Hematopoietic multipotent progenitor cell treated with erythropoietin and hydrocortisone succinate and interleukin-3 and kit ligand, for 17 days (in vitro differentiated cells): ENCODE measurements around the gene KIAA1958.
"Not testable (repeated sequence)": the region's sequence is repeated elsewhere in the genome, so short reads cannot be mapped to it uniquely, and the experiment has no call there.

Experiments used
- DNase-seq: peaks from one replicate; pipeline ENCODE4 v3.0.0-alpha.2; 2015; ENCODE audit warnings: low spot score

KIAA1958 gene

GRCh38 chr9:112489039-112489546 is 2.5 kb downstream of the KIAA1958 start:
- DNase-seq: no peak

DNA sequence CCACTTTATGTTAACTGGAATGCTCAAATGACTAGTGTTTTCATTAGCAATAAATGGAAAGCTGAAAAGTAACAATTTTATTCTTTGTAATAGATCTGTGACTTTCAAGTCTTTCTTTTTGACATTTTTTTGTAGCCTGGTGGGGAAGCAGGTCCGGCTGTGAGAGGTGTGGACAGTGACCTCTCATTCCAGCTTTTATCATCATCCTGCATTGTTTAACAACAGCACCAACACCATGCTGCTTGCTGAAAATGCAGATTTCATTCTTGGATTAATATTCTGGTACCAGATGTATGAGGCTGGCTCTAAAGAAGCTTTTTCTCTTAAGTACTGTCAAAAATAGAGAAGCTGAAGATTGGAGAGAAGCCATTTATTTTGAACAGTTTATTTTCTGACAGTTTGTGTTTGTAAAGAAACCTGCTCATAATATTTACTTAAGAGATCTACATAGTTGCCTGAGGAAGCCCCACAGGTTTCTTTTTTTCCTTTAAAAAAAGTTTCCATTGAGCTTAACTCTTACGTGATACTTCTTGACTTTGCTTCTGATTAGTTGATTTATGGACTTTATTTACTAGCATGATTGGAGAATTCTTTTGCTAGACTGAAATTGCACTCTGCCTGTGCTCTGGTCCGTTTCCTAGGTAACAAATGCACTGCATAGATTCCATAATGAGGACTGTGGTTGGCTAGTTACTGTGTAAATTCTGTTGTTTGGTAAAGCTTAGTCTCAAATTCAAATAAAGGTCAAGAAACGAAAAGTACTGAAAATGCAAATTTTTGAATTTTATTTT is 3.4 kb downstream of the KIAA1958 start:
- no peak for DNase-seq

GRCh38 chr9:112493393-112494137 is 6.9 kb downstream of the KIAA1958 start:
- no peak for DNase-seq

DNA sequence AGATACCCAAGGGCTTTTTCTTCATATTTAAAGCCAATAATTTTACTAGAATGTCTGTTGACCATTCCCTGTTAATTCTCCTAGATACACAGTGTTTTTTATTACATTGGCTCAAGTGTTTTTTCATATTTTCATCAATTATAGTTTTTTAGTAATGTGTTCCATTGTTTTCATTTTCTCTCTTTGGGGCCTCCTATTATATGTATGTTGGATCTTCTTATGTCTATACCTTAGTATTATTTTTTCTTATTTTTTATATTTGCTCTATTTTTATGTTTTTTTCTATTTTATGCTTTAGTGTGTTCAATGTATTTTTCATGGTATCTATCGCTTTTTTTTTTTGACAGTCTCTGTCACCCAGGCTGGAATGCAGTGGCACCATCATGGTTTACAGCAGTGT is 7.5 kb downstream of the KIAA1958 start:
- DNase-seq: no peak

GRCh38 chr9:112495614-112496013 is 9.0 kb downstream of the KIAA1958 start:
- no peak for DNase-seq

DNA sequence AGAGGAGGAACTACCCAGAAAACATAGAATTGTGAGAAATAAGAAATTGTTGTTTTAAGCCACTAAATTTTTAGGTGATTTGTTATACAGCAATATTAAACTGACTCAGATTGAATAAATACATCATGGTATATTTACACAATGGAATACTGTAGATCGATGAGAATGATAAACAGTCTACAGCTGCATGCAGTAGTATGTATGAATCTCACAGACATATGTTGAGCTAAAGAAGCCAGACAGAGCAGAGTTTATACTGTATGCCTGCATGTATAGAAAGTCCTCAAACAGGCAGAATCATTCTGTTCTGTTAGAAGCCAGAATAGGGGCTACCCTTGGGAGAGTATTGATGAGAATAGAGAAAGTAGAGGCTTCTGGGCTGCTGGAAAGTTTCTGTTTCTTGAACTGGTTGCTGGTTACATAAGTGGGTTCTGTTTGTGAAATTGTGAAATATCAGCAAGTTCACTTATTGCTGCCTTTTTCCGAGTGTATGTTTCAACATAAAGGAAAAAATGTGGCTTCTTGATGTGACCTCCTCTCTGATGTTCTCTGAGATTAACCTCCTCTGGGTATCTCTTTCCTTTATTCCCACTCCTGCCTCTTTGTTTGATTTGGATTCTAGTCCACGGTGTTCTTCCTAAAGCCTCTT is 9.6 kb downstream of the KIAA1958 start:
- DNase-seq: no peak

GRCh38 chr9:112500842-112501241 is 14.2 kb downstream of the KIAA1958 start:
- no peak for DNase-seq

DNA sequence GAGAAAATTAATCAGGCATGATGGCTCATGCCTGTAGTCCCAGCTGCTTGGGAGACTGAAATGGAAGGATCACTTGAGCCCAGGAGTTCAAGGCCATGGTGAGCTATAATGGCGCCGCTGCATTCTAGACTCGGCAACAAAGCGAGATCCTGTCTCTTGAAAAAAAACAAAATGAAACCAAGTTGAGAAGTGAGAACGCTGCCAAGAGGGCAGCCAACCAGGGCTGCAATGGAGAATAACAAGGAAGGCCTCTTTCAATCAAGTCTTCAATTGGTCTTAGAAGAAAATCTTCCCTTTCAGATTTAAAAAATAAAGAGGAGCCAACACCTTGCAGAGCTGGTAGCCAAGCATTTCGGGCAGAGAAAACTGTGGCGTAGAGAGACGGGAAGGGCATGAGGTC is 14.7 kb downstream of the KIAA1958 start:
- no peak for DNase-seq

DNA sequence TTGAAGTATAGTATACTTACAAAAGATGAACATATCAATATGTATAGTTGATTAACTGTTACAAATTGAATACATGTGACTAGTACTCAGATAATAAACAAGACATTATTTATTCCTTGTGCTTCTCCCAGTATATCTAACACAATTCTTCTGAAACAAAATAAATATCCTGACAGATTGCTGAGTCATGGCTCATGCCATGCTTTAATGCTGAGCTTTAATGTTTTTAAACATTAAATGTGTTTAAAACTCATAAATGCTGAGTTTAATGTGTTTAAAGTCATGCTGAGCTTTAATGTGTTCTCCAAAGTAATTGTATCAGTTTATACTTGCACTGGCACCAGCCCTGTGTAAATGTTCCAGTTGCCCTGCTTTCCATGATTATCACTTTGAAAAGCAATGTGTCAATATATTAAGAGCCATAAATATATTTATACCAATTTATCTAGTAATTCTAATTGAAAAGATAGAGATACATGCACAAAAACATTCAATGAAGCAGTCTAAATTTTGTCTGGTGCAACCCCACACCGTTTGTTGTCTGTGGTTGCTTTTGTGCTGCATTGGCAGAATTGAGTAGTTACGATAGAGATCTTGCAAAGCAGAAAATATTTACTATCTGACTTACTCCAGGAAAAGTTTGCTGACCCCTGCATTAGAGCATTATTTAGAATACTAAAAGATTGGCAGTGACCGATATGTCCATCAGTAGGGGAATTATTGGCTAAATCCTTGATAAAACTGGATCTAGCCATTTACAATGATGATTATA is 15.7 kb downstream of the KIAA1958 start:
- DNase-seq: no peak

DNA sequence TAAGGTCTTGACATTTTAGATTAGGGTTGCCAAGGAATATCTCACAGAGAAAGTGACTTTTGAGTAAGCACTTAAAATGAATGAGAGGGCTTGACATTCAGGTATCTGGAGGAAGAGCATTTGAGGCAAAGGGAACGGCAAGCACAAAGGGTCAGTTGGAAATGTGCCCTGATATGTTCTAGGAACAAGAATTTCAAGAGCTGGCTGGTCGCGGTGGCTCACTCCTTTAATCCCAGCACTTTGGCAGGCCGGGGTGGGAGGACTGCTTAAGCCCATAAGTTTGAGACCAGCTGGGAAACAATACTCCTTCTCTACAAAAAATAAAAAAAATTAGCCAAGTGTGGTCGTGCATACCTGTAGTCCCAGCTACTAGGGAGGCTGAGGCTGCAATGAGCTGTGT is 16.5 kb downstream of the KIAA1958 start:
- no peak for DNase-seq

- no peak for DNase-seq
Measured at GRCh38 chr9:112505086-112505485, 18.5 kb downstream of the KIAA1958 start.

DNA sequence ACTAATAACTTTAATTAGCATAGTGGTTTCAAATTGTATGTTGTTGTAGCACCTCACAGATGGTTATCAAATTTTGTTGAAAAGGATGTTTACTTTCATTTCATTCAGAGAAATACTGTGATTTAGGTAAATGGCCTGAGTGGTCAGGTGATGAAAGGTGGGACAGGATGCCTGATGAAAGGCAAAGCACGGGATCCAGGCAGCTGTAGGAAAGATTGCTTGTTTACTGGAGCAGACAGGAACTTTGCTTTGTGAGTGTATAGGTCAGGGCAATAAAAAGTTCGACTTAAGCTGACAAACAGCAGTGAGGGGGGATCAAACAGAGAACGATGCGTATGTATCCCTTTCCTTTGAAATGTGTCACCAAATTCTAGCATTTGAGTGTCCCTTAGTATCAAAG is 19.0 kb downstream of the KIAA1958 start:
- DNase-seq: no peak

GRCh38 chr9:112506571-112506970 is 19.9 kb downstream of the KIAA1958 start:
- no peak for DNase-seq

- DNase-seq: no peak
Measured at GRCh38 chr9:112507001-112507680, 20.5 kb downstream of the KIAA1958 start.

DNA sequence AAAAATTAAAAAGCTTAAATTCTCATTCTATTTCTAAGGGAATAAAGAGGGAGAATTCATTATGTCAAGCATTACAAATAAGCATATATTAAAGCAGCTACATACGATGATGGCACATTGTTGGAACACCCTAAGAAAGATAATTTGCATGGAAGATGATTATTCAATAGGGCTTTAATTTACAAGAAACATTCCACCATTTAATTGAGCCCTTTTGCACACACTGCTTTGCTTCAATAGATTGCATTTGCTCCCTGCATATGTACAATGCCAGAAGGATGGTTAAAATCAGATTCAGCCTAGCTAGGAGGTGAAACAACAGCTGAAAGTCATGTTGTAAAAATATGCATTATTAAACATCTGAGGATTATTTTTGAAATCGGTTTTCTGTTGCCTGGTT is 21.8 kb downstream of the KIAA1958 start:
- DNase-seq: no peak

DNA sequence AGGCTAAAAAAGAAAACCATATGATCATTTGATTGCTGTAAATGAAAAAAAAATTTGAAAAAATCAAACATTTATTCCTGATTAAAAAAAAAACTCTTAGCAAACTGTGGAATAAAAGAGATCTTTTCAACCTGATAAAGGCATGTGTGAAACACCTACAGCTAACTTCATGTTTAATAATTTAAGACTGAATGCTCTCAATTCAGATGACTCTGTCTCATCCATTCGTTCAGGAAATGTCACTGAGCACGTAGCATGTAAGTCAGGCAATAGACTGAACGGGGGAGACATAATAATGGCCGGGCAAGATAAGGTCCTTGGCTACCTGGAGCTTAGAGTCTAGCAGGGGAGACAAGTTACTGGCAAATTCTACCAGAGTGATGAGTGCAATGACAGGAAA is 25.8 kb downstream of the KIAA1958 start:
- not testable (repeated sequence) for DNase-seq

DNA sequence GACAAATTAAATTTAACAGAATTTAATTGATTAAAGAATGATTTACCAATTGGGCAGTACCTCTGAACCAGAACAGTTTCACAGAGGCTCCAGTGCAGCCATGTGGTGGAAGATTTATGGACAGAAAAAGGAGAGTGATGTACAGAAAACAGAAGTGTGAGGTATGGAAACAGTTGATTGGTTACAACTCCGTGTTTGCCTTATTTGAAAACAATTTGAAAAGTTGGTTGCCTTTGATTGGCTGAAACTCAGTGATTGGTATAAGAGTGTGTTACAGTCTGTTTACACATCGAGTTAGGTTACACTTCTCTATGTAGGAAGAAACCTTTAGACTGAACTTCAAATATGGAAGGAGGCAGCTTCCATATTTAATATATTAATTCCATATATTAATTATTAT is 30.1 kb downstream of the KIAA1958 start:
- DNase-seq: no peak

DNA sequence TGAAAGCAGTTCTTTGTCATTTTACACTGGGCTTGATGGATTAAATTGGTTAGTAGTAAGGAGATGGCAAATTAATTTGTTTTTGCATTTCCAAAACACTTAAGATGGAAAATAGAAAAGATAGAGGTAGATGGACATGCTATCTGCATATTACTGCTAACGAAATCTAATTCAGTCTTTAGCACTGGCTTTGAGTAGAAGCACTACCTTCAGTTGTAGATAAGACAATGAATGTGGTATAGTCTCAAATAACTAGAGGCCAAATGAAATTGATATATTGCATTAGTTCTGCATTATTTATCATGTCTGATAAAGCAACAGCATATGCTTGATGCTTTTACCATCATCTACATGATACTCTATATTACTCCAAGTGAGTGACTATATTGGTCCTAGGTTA is 33.4 kb downstream of the KIAA1958 start:
- no peak for DNase-seq

- no peak for DNase-seq
Measured at GRCh38 chr9:112520656-112521055, 34.0 kb downstream of the KIAA1958 start.

GRCh38 chr9:112526973-112527372 is 40.3 kb downstream of the KIAA1958 start:
- no peak for DNase-seq

- DNase-seq: no peak
Measured at GRCh38 chr9:112527959-112528358, 41.3 kb downstream of the KIAA1958 start.
